ENCODE results near the gene COMMD9.

The COMMD9 gene

GRCh38 chr11:36222831-36223635 lies 66.2 kb downstream of the COMMD9 start:
- no peak for DNase-seq (ENCODE audit: low read depth)

Data from stimulated activated CD8-positive, alpha-beta memory T cell treated with anti-CD3 and anti-CD28 coated beads, Interleukin-7, amount 100 ng/mL, for 24 hours (primary cell).